CD14-positive monocyte (primary cell): ENCODE data around the gene GPR12. TPM values are rescaled to one million over a fixed set of nuclear protein-coding genes. Genes with fewer than 3 reads are reported as not detected.

Experiments
- DNase-seq, 3 donors: peaks; one replicate each; pipeline ENCODE4 v3.0.0-alpha.2; 2011 to 2022
- H2AFZ ChIP-seq: 2 replicates; pipeline ENCODE4 v1.6.0; 2012; ENCODE audit warnings: mild to moderate bottlenecking, low read depth, low read length, inconsistent platforms; ENCODE audit not compliant: insufficient read depth, poor library complexity, severe bottlenecking
- H3K27ac ChIP-seq, 2 donors: 1 replicate in 1 of 2; 2 replicates in 1 of 2; pipeline ENCODE4 v1.5.1; 2012 to 2013; ENCODE audit warnings: low read length in 2 of 2, control low read depth in 1 of 2, inconsistent platforms in 1 of 2, low read depth in 1 of 2, mild to moderate bottlenecking in 1 of 2
- H3K27me3 ChIP-seq, 2 donors: one replicate each; pipeline versions ENCODE4 v1.6.0 to v1.6.1; 2011 to 2013; ENCODE audit warnings: low read length in 2 of 2; ENCODE audit not compliant: control insufficient read depth in 2 of 2, insufficient read depth in 2 of 2
- H3K36me3 ChIP-seq, 2 donors: replicated peaks in 1 of 2; 1 replicate in 1 of 2; 2 replicates in 1 of 2; pipeline versions ENCODE4 v1.5.1 to v1.6.1; 2012 to 2013; ENCODE audit warnings: low read length in 2 of 2, control low read depth in 1 of 2, inconsistent platforms in 1 of 2, mild to moderate bottlenecking in 1 of 2; ENCODE audit not compliant: insufficient read depth in 2 of 2, control insufficient read depth in 1 of 2
- H3K4me1 ChIP-seq, 2 donors: 1 replicate in 1 of 2; 2 replicates in 1 of 2; pipeline versions ENCODE4 v1.5.1 to v1.6.1; 2012 to 2013; ENCODE audit warnings: low read length in 2 of 2, control low read depth in 1 of 2, inconsistent platforms in 1 of 2, mild to moderate bottlenecking in 1 of 2, moderate library complexity in 1 of 2; ENCODE audit not compliant: insufficient read depth in 2 of 2, control insufficient read depth in 1 of 2
- H3K4me2 ChIP-seq: replicated peaks from 2 replicates; pipeline ENCODE3; 2012; ENCODE audit warnings: low read length, moderate library complexity, mild to moderate bottlenecking; ENCODE audit not compliant: poor library complexity, severe bottlenecking; ENCODE audit errors: extremely low read depth
- H3K4me3 ChIP-seq, 3 experiments: fragments of 200-600 bp in 1 of 3; sonication (generic) in 1 of 3; replicated peaks in 1 of 3; 1 replicate in 2 of 3; 2 replicates in 1 of 3; pipeline ENCODE4 v1.5.1; 2011 to 2013; ENCODE audit warnings: low read length in 3 of 3, mild to moderate bottlenecking in 3 of 3, control low read depth in 2 of 3, low read depth in 2 of 3, inconsistent platforms in 1 of 3, moderate library complexity in 1 of 3
- H3K79me2 ChIP-seq: 2 replicates; pipeline ENCODE4 v1.6.0; 2012; ENCODE audit warnings: mild to moderate bottlenecking, control low read depth, inconsistent platforms, low read length, moderate library complexity; ENCODE audit not compliant: insufficient read depth
- H3K9ac ChIP-seq: 2 replicates; pipeline ENCODE4 v1.6.0; 2017; ENCODE audit warnings: low read length, mild to moderate bottlenecking; ENCODE audit not compliant: insufficient read depth, poor library complexity, severe bottlenecking
- H3K9me3 ChIP-seq, 2 donors: replicated peaks in 1 of 2; 1 replicate in 1 of 2; 2 replicates in 1 of 2; pipeline versions ENCODE4 v1.5.1 to v1.6.1; 2012 to 2013; ENCODE audit warnings: low read length in 2 of 2, control low read depth in 1 of 2; ENCODE audit not compliant: control insufficient read depth in 1 of 2, insufficient read depth in 1 of 2
- H4K20me1 ChIP-seq: 2 replicates; pipeline ENCODE4 v1.6.0; 2012; ENCODE audit warnings: mild to moderate bottlenecking, low read length, control low read depth, moderate library complexity; ENCODE audit not compliant: insufficient read depth
- H3K27ac Mint-ChIP-seq, 7 donors: one replicate each; pipeline ENCODE4 v1.8.0; 2020; ENCODE audit warnings: mild to moderate bottlenecking in 7 of 7, mixed read lengths in 7 of 7, moderate library complexity in 6 of 7, inconsistent platforms in 2 of 7
- H3K27me3 Mint-ChIP-seq, 3 donors: one replicate each; pipeline ENCODE4 v1.8.0; 2021 to 2022; ENCODE audit warnings: low read depth in 3 of 3, mild to moderate bottlenecking in 3 of 3, mixed read lengths in 3 of 3, moderate library complexity in 3 of 3, inconsistent platforms in 1 of 3
- H3K36me3 Mint-ChIP-seq, 2 donors: one replicate each; pipeline ENCODE4 v1.8.0; 2020; ENCODE audit warnings: mixed read lengths in 2 of 2, inconsistent platforms in 1 of 2, mild to moderate bottlenecking in 1 of 2
- H3K4me1 Mint-ChIP-seq: one replicate; pipeline ENCODE4 v1.8.0; 2020; ENCODE audit warnings: mild to moderate bottlenecking, mixed read lengths
- H3K4me3 Mint-ChIP-seq, 2 donors: one replicate each; pipeline ENCODE4 v1.8.0; 2020; ENCODE audit warnings: mild to moderate bottlenecking in 2 of 2, mixed read lengths in 2 of 2, moderate library complexity in 1 of 2
- H3K9me3 Mint-ChIP-seq, 7 donors: one replicate each; pipeline ENCODE4 v1.8.0; 2020 to 2022; ENCODE audit warnings: mixed read lengths in 7 of 7, mild to moderate bottlenecking in 6 of 7, moderate library complexity in 6 of 7, inconsistent platforms in 2 of 7
- WGBS: methylation state at CpG from one replicate; pipeline ENCODE4 v1.1.5; 2013; ENCODE audit warnings: missing lambda C conversion rate; ENCODE audit not compliant: insufficient coverage; 5-methylcytosine and 5-hydroxymethylcytosine counted together
- intact Hi-C, 2 donors: fragments of 100-400 bp; cut with micrococcal nuclease; formaldehyde crosslinking; loops; one replicate each; pipeline versions ENCODE4 v1.15.0 to v1.15.1; 2023
- polyA plus RNA-seq, 3 donors: library from polyadenylated mRNA; depleted of rRNA in 1 of 3; unstranded in 2 of 3; stranded (reverse) in 1 of 3; fragments of 300-500 nt in 2 of 3; fragments of >200 nt in 1 of 3; fragmentation: Illumina TruSeq in 2 of 3; gene quantifications; 1 replicate in 2 of 3; 2 replicates in 1 of 3; pipeline ENCODE4 v1.2.3, GENCODE V29; 2012 to 2021
- TF ChIP-seq, protein P1 (sequence below): fragments of 200-600 bp; IDR thresholded peaks from one replicate; pipeline ENCODE4 v1.8.0; 2022; ENCODE audit warnings: antibody characterized with exemption, mild to moderate bottlenecking

Gene GPR12
- polyA plus RNA-seq, 3 donors: not detected

DNA sequence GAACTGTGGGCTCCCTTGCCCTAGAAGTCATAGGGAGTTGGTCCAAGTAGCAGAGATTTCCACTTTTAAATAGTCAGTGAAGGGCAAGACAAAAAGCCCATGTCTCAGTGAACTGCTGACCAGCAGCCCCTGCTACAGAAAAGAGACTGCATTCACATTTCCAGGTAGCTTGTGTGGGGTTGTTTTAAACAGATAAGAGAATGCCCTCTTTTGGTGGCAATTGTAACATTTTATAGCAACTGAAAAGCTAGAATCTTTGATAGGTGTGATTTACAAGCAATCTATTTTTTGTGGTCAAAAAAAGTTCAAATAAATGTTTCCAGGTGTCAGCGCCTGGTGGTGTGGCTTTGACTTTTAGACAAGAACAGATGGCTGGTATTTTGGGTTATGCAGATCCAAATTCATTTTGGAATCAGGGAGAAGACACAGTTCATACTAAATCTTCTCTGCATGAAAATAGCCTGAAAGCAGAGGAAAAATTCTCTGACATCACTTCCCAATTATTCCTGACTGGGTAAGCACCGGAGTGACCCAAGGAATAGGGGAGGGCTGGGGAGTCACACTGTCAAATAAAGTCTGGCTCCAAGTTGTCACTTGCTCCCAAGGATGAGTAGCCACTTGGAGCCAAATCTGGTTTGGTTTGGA lies 26.2 kb upstream of the GPR12 start:
- intact Hi-C loops: no loop called here
- Histone ChIP-seq H3K4me3 (no peak overlapping the region), H2AFZ (no peak overlapping the region), H4K20me1 (no peaks in the 10 kb centered on the region), H3K79me2 (no peaks in the 10 kb centered on the region), H3K36me3 (no peaks in the 10 kb centered on the region), H3K9ac (no peak overlapping the region), H3K27me3 (no peaks in the 10 kb centered on the region), H3K27ac (no peak overlapping the region), H3K4me2 (no peak overlapping the region), H3K4me1 (peaks cover 17 to 19% of the 10 kb centered on the region in 2 donors), H3K9me3 (peaks cover 0 to 6% of the 10 kb centered on the region in 2 donors)
- DNase-seq: no peak
- H3K36me3 Mint-ChIP-seq: no peaks in the 10 kb centered on the region
- peaks cover 0 to 13% (median 2%) of the 10 kb centered on the region in 3 donors for H3K27me3 Mint-ChIP-seq
- no peak overlapping the region for H3K27ac Mint-ChIP-seq
- no peak overlapping the region for H3K4me3 Mint-ChIP-seq
- TF ChIP-seq, protein P1, sequence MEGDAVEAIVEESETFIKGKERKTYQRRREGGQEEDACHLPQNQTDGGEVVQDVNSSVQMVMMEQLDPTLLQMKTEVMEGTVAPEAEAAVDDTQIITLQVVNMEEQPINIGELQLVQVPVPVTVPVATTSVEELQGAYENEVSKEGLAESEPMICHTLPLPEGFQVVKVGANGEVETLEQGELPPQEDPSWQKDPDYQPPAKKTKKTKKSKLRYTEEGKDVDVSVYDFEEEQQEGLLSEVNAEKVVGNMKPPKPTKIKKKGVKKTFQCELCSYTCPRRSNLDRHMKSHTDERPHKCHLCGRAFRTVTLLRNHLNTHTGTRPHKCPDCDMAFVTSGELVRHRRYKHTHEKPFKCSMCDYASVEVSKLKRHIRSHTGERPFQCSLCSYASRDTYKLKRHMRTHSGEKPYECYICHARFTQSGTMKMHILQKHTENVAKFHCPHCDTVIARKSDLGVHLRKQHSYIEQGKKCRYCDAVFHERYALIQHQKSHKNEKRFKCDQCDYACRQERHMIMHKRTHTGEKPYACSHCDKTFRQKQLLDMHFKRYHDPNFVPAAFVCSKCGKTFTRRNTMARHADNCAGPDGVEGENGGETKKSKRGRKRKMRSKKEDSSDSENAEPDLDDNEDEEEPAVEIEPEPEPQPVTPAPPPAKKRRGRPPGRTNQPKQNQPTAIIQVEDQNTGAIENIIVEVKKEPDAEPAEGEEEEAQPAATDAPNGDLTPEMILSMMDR: no peak
- H3K9me3 Mint-ChIP-seq: peaks cover 0 to 4% (median 0%) of the 10 kb centered on the region in 7 donors
- WGBS: 80% methylated on average over 1 of the region's 2 CpGs
- H3K4me1 Mint-ChIP-seq: peaks cover 20% of the 10 kb centered on the region

DNA sequence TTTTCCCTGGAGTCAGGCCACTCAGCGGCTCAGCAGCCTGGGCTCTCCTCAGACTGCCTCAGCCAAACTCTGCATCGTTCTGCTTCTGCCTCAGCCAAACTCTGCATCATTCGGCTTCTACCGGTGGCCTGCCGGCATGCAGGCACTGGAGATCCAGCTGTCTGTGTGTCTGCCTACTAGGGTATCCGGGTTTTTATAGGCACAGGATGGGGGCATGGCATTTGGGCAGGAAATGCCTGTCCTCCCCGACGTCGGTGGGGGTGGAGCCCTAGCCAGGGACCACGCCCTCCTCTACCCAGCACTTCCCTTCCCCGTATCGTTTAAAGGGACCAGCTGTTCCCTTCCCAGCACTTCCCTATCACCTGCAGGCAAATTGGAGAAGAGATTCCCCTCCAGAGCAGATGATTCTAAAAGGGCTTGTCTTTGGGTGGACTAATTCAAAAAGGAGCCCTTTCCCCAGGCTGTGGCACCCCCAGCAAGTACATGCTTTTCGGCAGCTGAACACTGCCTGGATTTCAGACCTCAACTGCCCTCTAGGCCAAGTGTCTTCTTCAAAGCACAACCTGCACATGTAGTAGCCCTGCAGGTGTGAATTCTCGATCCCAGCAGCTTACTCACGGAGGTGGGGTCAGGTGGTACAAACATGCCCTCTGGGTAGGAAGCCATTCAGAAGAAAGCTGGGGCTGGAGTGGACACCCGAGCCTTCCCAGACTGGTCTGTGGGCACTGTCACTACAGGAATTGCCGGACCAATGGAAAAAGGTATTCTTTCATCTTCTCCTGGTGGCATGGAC lies 25.4 kb upstream of the GPR12 start:
- H3K4me1 Mint-ChIP-seq: peaks cover 20% of the 10 kb centered on the region
- H3K27me3 Mint-ChIP-seq: peaks cover 0 to 13% (median 3%) of the 10 kb centered on the region in 3 donors
- intact Hi-C loops: no loop called here
- Histone ChIP-seq H4K20me1 (no peaks in the 10 kb centered on the region), H3K9ac (peak overlapping the region; percentile 39), H3K9me3 (peaks cover 0 to 6% of the 10 kb centered on the region in 2 donors), H3K36me3 (no peaks in the 10 kb centered on the region), H3K4me2 (peak overlapping the region; percentile 68), H3K79me2 (no peaks in the 10 kb centered on the region), H3K27ac (no peak overlapping the region), H3K4me3 (peak overlapping the region; percentile 25 to 72 (median 50)), H2AFZ (peak overlapping the region; percentile 82), H3K27me3 (no peaks in the 10 kb centered on the region), H3K4me1 (peaks cover 17 to 19% of the 10 kb centered on the region in 2 donors)
- peak in 2 of 3 donors; percentile 7 to 18 for DNase-seq
- H3K4me3 Mint-ChIP-seq: peak overlapping the region; percentile 77 to 95
- no peaks in the 10 kb centered on the region for H3K36me3 Mint-ChIP-seq
- WGBS: 57% methylated on average over 9 of the region's 17 CpGs
- no peak overlapping the region for H3K27ac Mint-ChIP-seq
- TF ChIP-seq, protein P1: no peak
- H3K9me3 Mint-ChIP-seq: peaks cover 0 to 4% (median 0%) of the 10 kb centered on the region in 7 donors
